ENCODE measurements around the gene SPATA46. TPM values are rescaled to one million over a fixed set of nuclear protein-coding genes. Genes with fewer than 3 reads are reported as not detected.

The SPATA46 gene
- polyA plus RNA-seq, 1 donor (not counting 4 experiments of a cell fraction or from before 2014, with no cell fraction given) = not detected

DNA sequence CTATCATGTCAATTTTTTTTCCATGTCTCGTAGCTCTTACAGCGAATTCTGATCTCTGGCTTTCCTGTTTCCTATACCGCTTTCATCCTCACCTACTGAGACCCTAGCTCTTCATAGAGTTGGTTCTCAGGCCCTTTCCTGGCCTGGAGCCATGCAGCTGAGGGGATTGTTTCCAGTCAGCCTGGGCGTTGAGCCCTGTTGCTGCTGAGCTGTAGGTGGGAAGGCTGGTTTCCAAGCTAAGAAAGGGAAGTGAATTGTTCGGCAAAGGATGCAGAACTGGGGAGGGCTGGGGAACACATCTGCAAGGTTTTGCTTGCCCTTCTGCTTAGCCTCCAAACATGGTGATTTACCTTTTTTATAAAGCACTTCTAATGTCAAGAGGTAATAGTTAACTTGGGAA, 41.5 kb downstream of the SPATA46 start:
- dilution Hi-C loops (cut with MboI; ENCODE audit: extremely low pct_ligation_motif_present, low sequenced_read_pairs) = no loop called here
- no peak overlapping the region for H3K4me3 ChIP-seq (ENCODE audit: control insufficient read depth in 2 of 3, extremely low read depth in 1 of 3, insufficient read depth in 2 of 3, low read depth in 1 of 3, low read length in 3 of 3)
- no peaks in the 10 kb centered on the region for H3K9me3 ChIP-seq (ENCODE audit: control insufficient read depth, low read depth, low read length)
- TF ChIP-seq, protein P1, sequence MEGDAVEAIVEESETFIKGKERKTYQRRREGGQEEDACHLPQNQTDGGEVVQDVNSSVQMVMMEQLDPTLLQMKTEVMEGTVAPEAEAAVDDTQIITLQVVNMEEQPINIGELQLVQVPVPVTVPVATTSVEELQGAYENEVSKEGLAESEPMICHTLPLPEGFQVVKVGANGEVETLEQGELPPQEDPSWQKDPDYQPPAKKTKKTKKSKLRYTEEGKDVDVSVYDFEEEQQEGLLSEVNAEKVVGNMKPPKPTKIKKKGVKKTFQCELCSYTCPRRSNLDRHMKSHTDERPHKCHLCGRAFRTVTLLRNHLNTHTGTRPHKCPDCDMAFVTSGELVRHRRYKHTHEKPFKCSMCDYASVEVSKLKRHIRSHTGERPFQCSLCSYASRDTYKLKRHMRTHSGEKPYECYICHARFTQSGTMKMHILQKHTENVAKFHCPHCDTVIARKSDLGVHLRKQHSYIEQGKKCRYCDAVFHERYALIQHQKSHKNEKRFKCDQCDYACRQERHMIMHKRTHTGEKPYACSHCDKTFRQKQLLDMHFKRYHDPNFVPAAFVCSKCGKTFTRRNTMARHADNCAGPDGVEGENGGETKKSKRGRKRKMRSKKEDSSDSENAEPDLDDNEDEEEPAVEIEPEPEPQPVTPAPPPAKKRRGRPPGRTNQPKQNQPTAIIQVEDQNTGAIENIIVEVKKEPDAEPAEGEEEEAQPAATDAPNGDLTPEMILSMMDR (optimal IDR thresholded peaks at IDR 0.05 in 1 of 3, IDR thresholded peaks at IDR 0.05 in 1 of 3, conservative IDR thresholded peaks at IDR 0.05 in 1 of 3; ENCODE audit: extremely low read depth in 1 of 3, insufficient read depth in 2 of 3, low read length in 3 of 3) = no peak
- TF ChIP-seq EZH2 (IDR thresholded peaks at IDR 0.05; ENCODE audit: low read length) = no peak
- no peaks in the 10 kb centered on the region for H4K20me1 ChIP-seq (ENCODE audit: control insufficient read depth, extremely low read depth, insufficient read depth, low read length)
- H3K9ac ChIP-seq (ENCODE audit: control insufficient read depth, extremely low read depth, insufficient read depth, low read length) = no peak overlapping the region
- H2AFZ ChIP-seq (ENCODE audit: control insufficient read depth, low read length) = no peak overlapping the region
- H3K9me1 ChIP-seq (ENCODE audit: control insufficient read depth, extremely low read depth, insufficient read depth, low read length) = no peaks in the 10 kb centered on the region
- no peaks in the 10 kb centered on the region for H3K4me1 ChIP-seq (ENCODE audit: control insufficient read depth, extremely low read depth, insufficient read depth, low read length)
- FAIRE-seq (no peak), DNase-seq (ENCODE audit: low read depth, low spot score) (no peak)
- H3K4me2 ChIP-seq (ENCODE audit: control insufficient read depth, extremely low read depth, insufficient read depth, low read depth, low read length) = no peak overlapping the region
- no peaks in the 10 kb centered on the region for H3K36me3 ChIP-seq (ENCODE audit: control insufficient read depth in 2 of 2, extremely low read depth in 1 of 2, insufficient read depth in 2 of 2, low read length in 2 of 2)
- no peaks in the 10 kb centered on the region for H3K79me2 ChIP-seq (ENCODE audit: control insufficient read depth, insufficient read depth, low read length)
- no peak overlapping the region for H3K27ac ChIP-seq (ENCODE audit: control insufficient read depth, insufficient read depth, low read length)
- no peaks in the 10 kb centered on the region for H3K27me3 ChIP-seq (ENCODE audit: control insufficient read depth, extremely low read depth, insufficient read depth, low read length)

DNA sequence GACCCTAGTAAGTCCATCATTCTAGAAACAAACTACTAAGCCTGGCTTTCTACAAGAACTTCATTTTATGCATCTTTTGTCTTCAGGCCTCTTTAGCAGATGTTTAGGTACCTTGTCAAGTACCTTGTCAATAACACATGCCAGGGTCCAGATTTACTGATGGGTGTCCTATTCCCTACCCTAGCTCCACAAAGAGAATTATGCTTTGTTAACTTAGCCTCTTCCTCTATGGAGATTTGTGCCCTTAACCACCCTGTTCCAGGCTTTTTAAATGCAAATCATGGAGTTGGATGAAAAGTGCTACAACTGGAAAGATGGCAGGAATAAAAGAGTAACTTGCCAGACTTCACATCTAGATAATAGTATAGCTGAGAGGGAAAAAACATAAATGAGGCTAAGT, 42.7 kb downstream of the SPATA46 start:
- H3K9me3 ChIP-seq (ENCODE audit: control insufficient read depth, low read depth, low read length) = no peaks in the 10 kb centered on the region
- H3K4me1 ChIP-seq (ENCODE audit: control insufficient read depth, extremely low read depth, insufficient read depth, low read length) = no peaks in the 10 kb centered on the region
- no peaks in the 10 kb centered on the region for H4K20me1 ChIP-seq (ENCODE audit: control insufficient read depth, extremely low read depth, insufficient read depth, low read length)
- DNase-seq (ENCODE audit: low read depth, low spot score) (no peak), FAIRE-seq (no peak)
- H3K79me2 ChIP-seq (ENCODE audit: control insufficient read depth, insufficient read depth, low read length) = no peaks in the 10 kb centered on the region
- no peak overlapping the region for H3K4me2 ChIP-seq (ENCODE audit: control insufficient read depth, extremely low read depth, insufficient read depth, low read depth, low read length)
- dilution Hi-C loops (cut with MboI; ENCODE audit: extremely low pct_ligation_motif_present, low sequenced_read_pairs) = no loop called here
- H3K4me3 ChIP-seq (ENCODE audit: control insufficient read depth in 2 of 3, extremely low read depth in 1 of 3, insufficient read depth in 2 of 3, low read depth in 1 of 3, low read length in 3 of 3) = no peak overlapping the region
- TF ChIP-seq, protein P1 (optimal IDR thresholded peaks at IDR 0.05 in 1 of 3, IDR thresholded peaks at IDR 0.05 in 1 of 3, conservative IDR thresholded peaks at IDR 0.05 in 1 of 3; ENCODE audit: extremely low read depth in 1 of 3, insufficient read depth in 2 of 3, low read length in 3 of 3) = no peak
- no peak for TF ChIP-seq EZH2 (IDR thresholded peaks at IDR 0.05; ENCODE audit: low read length)
- H3K27me3 ChIP-seq (ENCODE audit: control insufficient read depth, extremely low read depth, insufficient read depth, low read length) = no peaks in the 10 kb centered on the region
- H3K9ac ChIP-seq (ENCODE audit: control insufficient read depth, extremely low read depth, insufficient read depth, low read length) = no peak overlapping the region
- no peaks in the 10 kb centered on the region for H3K9me1 ChIP-seq (ENCODE audit: control insufficient read depth, extremely low read depth, insufficient read depth, low read length)
- no peak overlapping the region for H2AFZ ChIP-seq (ENCODE audit: control insufficient read depth, low read length)
- H3K36me3 ChIP-seq (ENCODE audit: control insufficient read depth in 2 of 2, extremely low read depth in 1 of 2, insufficient read depth in 2 of 2, low read length in 2 of 2) = no peaks in the 10 kb centered on the region
- H3K27ac ChIP-seq (ENCODE audit: control insufficient read depth, insufficient read depth, low read length) = no peak overlapping the region

All from keratinocyte (primary cell).